MCF 10A (cell line): ENCODE measurements around the gene GBA2. TPM values are rescaled to one million over a fixed set of nuclear protein-coding genes. Genes with fewer than 3 reads are reported as not detected.
A peak's percentile ranks its signal among the peaks of the same experiment; 100 is the strongest.

Experiments
- BruUV-seq: library from RNA; stranded (reverse); fragments of 400-500 nt; replicated peaks from 2 replicates; lab custom pipeline; 2021; lab: Mats Ljungman, UMichigan
- CTCF ChIA-PET: fragments of 300-600 bp; sonication (Branson Sonifier 250); formaldehyde crosslinking; extraction: SDS; loops from one replicate; lab custom pipeline; 2021; ENCODE audit warnings: antibody characterized with exemption, inconsistent platforms; lab: Yijun Ruan, JAX
- POLR2A ChIA-PET: fragments of 300-600, 350-650 bp; sonication (Branson Sonifier 250); formaldehyde crosslinking; extraction: SDS; loops from one replicate; lab custom pipeline; 2020; ENCODE audit warnings: antibody characterized with exemption, inconsistent platforms; lab: Yijun Ruan, JAX
- DNase-seq: peaks from one replicate; pipeline ENCODE4 v3.0.0-alpha.2; 2018; ENCODE audit not compliant: unreplicated experiment
- H3K27ac Mint-ChIP-seq: one replicate; pipeline ENCODE4 v1.8.0; 2022; ENCODE audit warnings: mild to moderate bottlenecking, low read depth, mixed read lengths; ENCODE audit not compliant: unreplicated experiment
- H3K27me3 Mint-ChIP-seq: one replicate; pipeline ENCODE4 v1.8.0; 2022; ENCODE audit warnings: mixed read lengths; ENCODE audit not compliant: insufficient read depth, unreplicated experiment
- H3K36me3 Mint-ChIP-seq: one replicate; pipeline ENCODE4 v1.8.0; 2022; ENCODE audit warnings: mild to moderate bottlenecking, moderate library complexity, mixed read lengths; ENCODE audit not compliant: insufficient read depth, unreplicated experiment
- H3K4me1 Mint-ChIP-seq: one replicate; pipeline ENCODE4 v1.8.0; 2022; ENCODE audit warnings: mixed read lengths; ENCODE audit not compliant: insufficient read depth, unreplicated experiment
- H3K4me3 Mint-ChIP-seq: one replicate; pipeline ENCODE4 v1.8.0; 2022; ENCODE audit warnings: mild to moderate bottlenecking, moderate library complexity, mixed read lengths; ENCODE audit not compliant: unreplicated experiment
- H3K9me3 Mint-ChIP-seq: one replicate; pipeline ENCODE4 v1.8.0; 2022; ENCODE audit warnings: mixed read lengths; ENCODE audit not compliant: unreplicated experiment
- intact Hi-C: fragments of 100-400 bp; cut with micrococcal nuclease; formaldehyde crosslinking; loops from 2 replicates; pipeline ENCODE4 v1.14.1; 2022
- total RNA-seq: library from RNA; stranded (reverse); gene quantifications from 2 replicates; pipeline ENCODE4 v1.2.3, GENCODE V29; 2022
- TF ChIP-seq, protein P1 (sequence below): fragments of 200-600 bp; IDR thresholded peaks from one replicate; pipeline ENCODE4 v1.8.0; 2022; ENCODE audit warnings: antibody characterized with exemption, mild to moderate bottlenecking; ENCODE audit not compliant: unreplicated experiment

Gene GBA2
- total RNA-seq, 1 experiment from 2014 or later: 51.3 TPM

DNA sequence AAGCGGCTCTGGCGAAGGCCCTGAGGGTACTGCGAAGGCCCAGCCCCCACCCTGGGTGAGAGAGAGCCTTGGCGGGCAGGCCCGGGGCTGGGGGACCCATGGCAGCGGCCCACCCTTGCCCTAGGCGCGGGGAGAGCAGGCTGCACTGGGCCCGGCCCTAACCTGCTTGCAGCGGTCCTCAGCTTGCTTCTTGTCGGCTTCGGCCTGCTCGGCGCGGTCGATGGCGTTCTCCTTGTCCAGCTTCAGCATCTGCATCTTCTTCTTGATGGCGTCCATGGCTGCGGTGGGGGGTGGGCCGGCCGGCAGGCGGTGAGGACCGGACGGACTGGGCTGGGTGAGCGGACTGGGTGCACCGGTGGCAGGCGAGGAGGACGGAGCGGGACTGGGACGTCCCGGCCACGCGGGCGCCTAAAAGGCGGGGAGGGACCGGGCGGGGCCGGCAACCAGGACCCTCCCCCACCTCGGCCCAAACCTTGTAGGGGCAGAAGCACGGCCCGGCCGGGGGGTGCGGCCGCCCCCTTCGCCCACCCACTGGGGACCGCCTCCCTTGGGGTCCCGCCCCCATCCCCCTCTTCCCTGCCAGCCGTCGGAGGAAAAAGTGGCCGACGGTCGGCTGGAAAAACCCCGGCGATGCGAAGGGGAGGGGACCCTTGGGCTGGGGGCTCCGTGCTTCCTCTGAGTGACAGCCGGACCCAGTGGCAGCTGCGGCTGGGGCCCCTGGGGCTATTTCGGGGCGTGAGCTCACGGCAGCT is 59.3 kb downstream of the GBA2 start, which contains the start of gene TPM2:
TPM2 (minus strand) TSS at position 384 of the 752 bp plus-strand sequence; CDS start at position 276, 108 bp downstream.
- intact Hi-C loops: loop anchor here (2.0 kb wide), 1 partner anchor 31 kb away; the partner anchor contains the start of genes CCDC107 and RMRP
- Mint-ChIP-seq H3K4me1 (peaks cover 24% of the 10 kb centered on the region), H3K27me3 (no peaks in the 10 kb centered on the region), H3K9me3 (no peaks in the 10 kb centered on the region), H3K27ac (peak within 1 kb of the TSS; percentile 72), H3K36me3 (peaks cover 24% of the 10 kb centered on the region), H3K4me3 (peak within 1 kb of the TSS; percentile 79)
- POLR2A ChIA-PET: interaction anchor here (1.2 to 5.4 kb wide), 12 partner anchors 10 to 109 kb away, joined by 3 to 38 read pairs (median 4); partner anchors contain the start of genes ARHGEF39, CCDC107, CREB3 and RMRP
- TSS peak; percentile 57 for BruUV-seq
- DNase-seq: peak; percentile 70
- TF ChIP-seq, protein P1, sequence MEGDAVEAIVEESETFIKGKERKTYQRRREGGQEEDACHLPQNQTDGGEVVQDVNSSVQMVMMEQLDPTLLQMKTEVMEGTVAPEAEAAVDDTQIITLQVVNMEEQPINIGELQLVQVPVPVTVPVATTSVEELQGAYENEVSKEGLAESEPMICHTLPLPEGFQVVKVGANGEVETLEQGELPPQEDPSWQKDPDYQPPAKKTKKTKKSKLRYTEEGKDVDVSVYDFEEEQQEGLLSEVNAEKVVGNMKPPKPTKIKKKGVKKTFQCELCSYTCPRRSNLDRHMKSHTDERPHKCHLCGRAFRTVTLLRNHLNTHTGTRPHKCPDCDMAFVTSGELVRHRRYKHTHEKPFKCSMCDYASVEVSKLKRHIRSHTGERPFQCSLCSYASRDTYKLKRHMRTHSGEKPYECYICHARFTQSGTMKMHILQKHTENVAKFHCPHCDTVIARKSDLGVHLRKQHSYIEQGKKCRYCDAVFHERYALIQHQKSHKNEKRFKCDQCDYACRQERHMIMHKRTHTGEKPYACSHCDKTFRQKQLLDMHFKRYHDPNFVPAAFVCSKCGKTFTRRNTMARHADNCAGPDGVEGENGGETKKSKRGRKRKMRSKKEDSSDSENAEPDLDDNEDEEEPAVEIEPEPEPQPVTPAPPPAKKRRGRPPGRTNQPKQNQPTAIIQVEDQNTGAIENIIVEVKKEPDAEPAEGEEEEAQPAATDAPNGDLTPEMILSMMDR: no peak
- CTCF ChIA-PET: interaction anchor here (0.6 to 2.4 kb wide), 8 partner anchors 9 to 44 kb away, joined by 3 to 12 read pairs (median 6); partner anchors contain the start of genes CCDC107 and RMRP

DNA sequence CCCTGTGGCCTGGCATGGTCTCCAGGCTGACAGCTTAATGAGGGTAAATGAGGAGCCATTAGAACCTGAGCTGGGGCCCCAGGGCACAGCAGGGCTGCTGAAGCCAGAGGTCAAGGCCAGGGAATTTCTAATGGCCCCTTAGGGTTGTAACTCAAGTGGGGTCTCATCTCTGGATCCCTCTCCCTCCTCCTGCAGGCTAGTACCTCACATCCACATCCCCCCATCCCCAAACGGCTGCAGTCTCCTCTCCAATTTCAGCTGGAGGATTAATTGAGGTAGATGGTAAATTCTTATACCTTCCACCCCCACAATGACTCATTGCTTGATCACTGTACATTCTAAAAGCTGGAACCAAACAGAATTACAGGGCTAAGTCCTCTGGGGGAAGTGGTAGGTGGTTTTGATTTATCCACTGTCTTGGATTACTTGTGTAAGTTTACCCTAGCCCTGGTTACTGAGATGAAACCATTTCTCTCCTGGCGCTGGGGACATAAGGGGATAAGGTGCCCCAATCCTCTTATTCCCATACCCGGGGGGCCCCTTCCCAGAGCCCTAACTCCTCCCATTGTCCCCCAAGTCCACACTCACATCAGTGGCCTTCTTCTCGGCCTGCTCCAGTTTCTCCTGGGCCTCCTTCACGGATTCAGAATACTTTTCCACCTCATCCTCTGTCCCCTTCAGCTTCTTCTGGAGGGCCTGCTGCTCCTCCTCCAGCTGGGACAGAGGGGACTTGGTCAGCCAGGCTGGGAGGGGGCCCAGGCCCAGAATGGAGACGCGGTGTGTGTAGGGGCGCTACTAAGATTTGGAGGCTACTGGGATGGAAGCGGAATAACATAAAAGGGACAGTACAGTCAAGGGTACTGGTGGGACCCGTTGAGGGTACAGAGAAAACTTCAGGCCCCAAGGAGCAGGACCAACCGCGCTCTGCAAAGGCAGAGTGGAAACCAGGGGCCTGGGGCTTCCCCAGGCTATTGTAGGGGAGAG is 60.2 kb downstream of the GBA2 start:
- H3K27me3 Mint-ChIP-seq: no peaks in the 10 kb centered on the region
- no peaks in the 10 kb centered on the region for H3K9me3 Mint-ChIP-seq
- TSS peak; percentile 24 for BruUV-seq
- intact Hi-C loops: loop anchor here (1.0 to 2.0 kb wide), 2 partner anchors 30 to 43 kb away; partner anchors contain the start of genes CCDC107, CREB3, RMRP and TLN1
- H3K36me3 Mint-ChIP-seq: peaks cover 29% of the 10 kb centered on the region
- H3K4me3 Mint-ChIP-seq: peak overlapping the region; percentile 79
- peak; percentile 86 for DNase-seq
- peaks cover 24% of the 10 kb centered on the region for H3K4me1 Mint-ChIP-seq
- POLR2A ChIA-PET: interaction anchor here (0.6 to 5.4 kb wide), 13 partner anchors 9 to 124 kb away, joined by 3 to 38 read pairs (median 5); partner anchors contain the start of genes ARHGEF39, CA9, CCDC107 and CREB3
- CTCF ChIA-PET: interaction anchor here (0.5 to 2.4 kb wide), 11 partner anchors 8 to 1017 kb away, joined by 3 to 12 read pairs (median 5); partner anchors contain the start of genes CCDC107 and RMRP
- TF ChIP-seq, protein P1: no peak
- H3K27ac Mint-ChIP-seq: peak overlapping the region; percentile 72

DNA sequence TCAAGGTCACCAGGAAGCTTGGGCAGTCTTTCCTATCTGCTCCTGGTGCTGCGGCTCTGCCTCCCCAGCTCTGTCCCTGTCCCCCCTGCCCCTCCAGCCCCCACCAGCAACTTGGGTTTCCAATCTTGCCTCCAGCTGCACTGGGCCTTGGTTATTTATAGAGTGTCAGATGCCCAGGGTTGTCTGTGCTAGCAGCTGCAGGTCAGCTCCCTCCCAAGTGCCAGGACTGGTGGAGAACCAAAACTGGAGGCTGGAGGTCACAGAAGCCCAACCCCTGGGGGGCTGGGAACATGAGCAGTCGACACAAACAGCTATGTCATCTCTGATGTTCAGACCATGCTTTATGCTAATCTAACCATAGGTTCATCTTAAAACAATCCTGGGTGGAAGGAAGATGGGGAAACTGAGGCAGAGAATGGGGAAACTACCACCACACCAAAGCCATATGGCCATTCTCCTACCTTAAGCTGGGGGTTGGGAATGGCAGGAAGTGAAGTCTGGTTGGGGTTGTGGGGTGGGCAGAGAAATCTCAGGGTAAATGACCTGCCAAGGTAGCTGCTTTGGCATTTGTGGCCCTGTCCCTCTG is 61.0 kb downstream of the GBA2 start:
- TF ChIP-seq, protein P1: no peak
- H3K27me3 Mint-ChIP-seq: no peaks in the 10 kb centered on the region
- no TSS peak for BruUV-seq
- ChIA-PET CTCF (interaction anchor here (0.5 to 2.4 kb wide), 11 partner anchors 9 to 1016 kb away, joined by 3 to 12 read pairs (median 5); partner anchors contain the start of genes CCDC107 and RMRP), POLR2A (interaction anchor here (0.6 to 5.4 kb wide), 11 partner anchors 15 to 111 kb away, joined by 3 to 38 read pairs (median 8); partner anchors contain the start of genes ARHGEF39, CA9, CCDC107 and CREB3)
- H3K27ac Mint-ChIP-seq: peak overlapping the region; percentile 72
- DNase-seq: no peak
- intact Hi-C loops: loop anchor here (1.0 to 2.0 kb wide), 2 partner anchors 29 to 44 kb away; partner anchors contain the start of genes CCDC107, CREB3, RMRP and TLN1
- H3K4me1 Mint-ChIP-seq: peaks cover 27% of the 10 kb centered on the region
- H3K36me3 Mint-ChIP-seq: peaks cover 37% of the 10 kb centered on the region
- H3K4me3 Mint-ChIP-seq: peak overlapping the region; percentile 79
- no peaks in the 10 kb centered on the region for H3K9me3 Mint-ChIP-seq
